Subcutaneous abdominal adipose tissue (tissue), 5 donors: ENCODE results near the gene RPA1.

ENCODE experiments used
- H3K27ac ChIP-seq: one replicate; pipeline ENCODE4 v1.7.0; 2013; ENCODE audit warnings: low read depth, mild to moderate bottlenecking, inconsistent platforms, low read length, moderate library complexity
- H3K27me3 ChIP-seq, 5 donors: one replicate each; pipeline ENCODE4 v1.7.0; 2013; ENCODE audit warnings: low read length in 5 of 5, inconsistent platforms in 1 of 5; ENCODE audit not compliant: control insufficient read depth in 5 of 5, insufficient read depth in 4 of 5
- H3K36me3 ChIP-seq, 5 donors: one replicate each; pipeline ENCODE4 v1.7.0; 2013; ENCODE audit warnings: low read length in 5 of 5; ENCODE audit not compliant: control insufficient read depth in 5 of 5, insufficient read depth in 5 of 5
- H3K4me1 ChIP-seq, 5 donors: one replicate each; pipeline ENCODE4 v1.7.0; 2013; ENCODE audit warnings: low read length in 5 of 5, mild to moderate bottlenecking in 3 of 5, moderate library complexity in 1 of 5; ENCODE audit not compliant: control insufficient read depth in 5 of 5, insufficient read depth in 5 of 5
- H3K4me3 ChIP-seq, 5 donors: one replicate each; pipeline ENCODE4 v1.7.0; 2013; ENCODE audit warnings: low read length in 5 of 5, low read depth in 1 of 5
- H3K9ac ChIP-seq, 5 donors: one replicate each; pipeline ENCODE4 v1.7.0; 2013; ENCODE audit warnings: low read length in 5 of 5, mild to moderate bottlenecking in 4 of 5, moderate library complexity in 3 of 5
- H3K9me3 ChIP-seq, 5 donors: one replicate each; pipeline ENCODE4 v1.7.0; 2013; ENCODE audit warnings: low read length in 5 of 5; ENCODE audit not compliant: control insufficient read depth in 5 of 5
- donor health status: healthy.
- donor health status: healthy.
- donor health status: healthy.
- donor health status: healthy.
- donor health status: healthy.

RPA1 gene

GRCh38 chr17:1916963-1917715, 87.3 kb downstream of the RPA1 start:
- Histone ChIP-seq H3K9ac (no peak overlapping the region), H3K27ac (no peak overlapping the region), H3K4me1 (no peaks in the 10 kb centered on the region), H3K27me3 (peaks cover 23 to 35% (median 26%) of the 10 kb centered on the region in 5 donors), H3K9me3 (no peaks in the 10 kb centered on the region), H3K36me3 (no peaks in the 10 kb centered on the region), H3K4me3 (no peak overlapping the region)

- Histone ChIP-seq H3K9ac (no peak overlapping the region), H3K4me1 (no peaks in the 10 kb centered on the region), H3K36me3 (no peaks in the 10 kb centered on the region), H3K9me3 (no peaks in the 10 kb centered on the region), H3K27me3 (peaks cover 12 to 26% (median 13%) of the 10 kb centered on the region in 5 donors), H3K4me3 (no peak overlapping the region), H3K27ac (no peak overlapping the region)
Measured at GRCh38 chr17:1918346-1919162, 88.7 kb downstream of the RPA1 start.

- Histone ChIP-seq H3K4me3 (no peak overlapping the region), H3K27me3 (peaks cover 8 to 21% (median 12%) of the 10 kb centered on the region in 5 donors), H3K9me3 (no peaks in the 10 kb centered on the region), H3K9ac (no peak overlapping the region), H3K36me3 (no peaks in the 10 kb centered on the region), H3K27ac (no peak overlapping the region), H3K4me1 (no peaks in the 10 kb centered on the region)
Measured at GRCh38 chr17:1919201-1919600, 89.4 kb downstream of the RPA1 start.

- H3K9ac ChIP-seq, result no peak overlapping the region
- no peaks in the 10 kb centered on the region for H3K36me3 ChIP-seq
- no peak overlapping the region for H3K27ac ChIP-seq
Measured at GRCh38 chr17:1920948-1921351, 91.1 kb downstream of the RPA1 start.

GRCh38 chr17:1928976-1929375, 99.2 kb downstream of the RPA1 start:
- Histone ChIP-seq H3K4me3 (no peak overlapping the region), H3K9ac (no peak overlapping the region), H3K27ac (no peak overlapping the region), H3K36me3 (no peaks in the 10 kb centered on the region), H3K27me3 (peaks cover 0 to 2% (median 0%) of the 10 kb centered on the region in 5 donors), H3K4me1 (peaks cover 0 to 8% (median 5%) of the 10 kb centered on the region in 5 donors), H3K9me3 (no peaks in the 10 kb centered on the region)

More at GRCh38 chr17:1920948-1921351, 91.1 kb downstream of the RPA1 start:
- peaks cover 0 to 9% (median 6%) of the 10 kb centered on the region in 5 donors for H3K27me3 ChIP-seq
- H3K4me3 ChIP-seq, result no peak overlapping the region
- no peaks in the 10 kb centered on the region for H3K9me3 ChIP-seq
- H3K4me1 ChIP-seq, result no peaks in the 10 kb centered on the region

- H3K4me3 ChIP-seq, result no peak overlapping the region
- H3K9ac ChIP-seq, result no peak overlapping the region
- H3K9me3 ChIP-seq, result no peaks in the 10 kb centered on the region
- peaks cover 0 to 8% (median 5%) of the 10 kb centered on the region in 5 donors for H3K4me1 ChIP-seq
- H3K27ac ChIP-seq, result no peak overlapping the region
- H3K27me3 ChIP-seq, result peaks cover 0 to 2% (median 0%) of the 10 kb centered on the region in 5 donors
- no peaks in the 10 kb centered on the region for H3K36me3 ChIP-seq
Measured at GRCh38 chr17:1930337-1930645, 100.5 kb downstream of the RPA1 start.

- Histone ChIP-seq H3K36me3 (peaks cover 0 to 7% (median 3%) of the 10 kb centered on the region in 5 donors), H3K4me1 (peaks cover 0 to 8% (median 5%) of the 10 kb centered on the region in 5 donors), H3K9ac (no peak overlapping the region), H3K9me3 (no peaks in the 10 kb centered on the region), H3K4me3 (no peak overlapping the region), H3K27ac (no peak overlapping the region), H3K27me3 (no peaks in the 10 kb centered on the region)
Measured at GRCh38 chr17:1931844-1932579, 102.2 kb downstream of the RPA1 start.

GRCh38 chr17:1933875-1934715, 104.3 kb downstream of the RPA1 start:
- Histone ChIP-seq H3K27me3 (no peaks in the 10 kb centered on the region), H3K4me3 (no peak overlapping the region), H3K9ac (no peak overlapping the region), H3K27ac (no peak overlapping the region), H3K36me3 (peaks cover 0 to 12% (median 6%) of the 10 kb centered on the region in 5 donors), H3K9me3 (no peaks in the 10 kb centered on the region), H3K4me1 (peaks cover 0 to 8% (median 5%) of the 10 kb centered on the region in 5 donors)

GRCh38 chr17:1934901-1935300, 105.1 kb downstream of the RPA1 start:
- H3K27ac ChIP-seq, result no peak overlapping the region
- no peak overlapping the region for H3K4me3 ChIP-seq
- H3K9me3 ChIP-seq, result no peaks in the 10 kb centered on the region
- H3K4me1 ChIP-seq, result peaks cover 0 to 6% (median 5%) of the 10 kb centered on the region in 5 donors
- no peaks in the 10 kb centered on the region for H3K27me3 ChIP-seq
- H3K9ac ChIP-seq, result no peak overlapping the region
- peaks cover 0 to 12% (median 6%) of the 10 kb centered on the region in 5 donors for H3K36me3 ChIP-seq
